ES-I3 (cell line): ENCODE data around the gene NTRK3.

Source experiments
- H3K36me3 ChIP-seq: 2 replicates; pipeline ENCODE4 v1.6.1; 2013; ENCODE audit warnings: mild to moderate bottlenecking, low read length, control low read depth, moderate library complexity; ENCODE audit not compliant: insufficient read depth
- H3K4me1 ChIP-seq: 2 replicates; pipeline ENCODE4 v1.6.1; 2013; ENCODE audit warnings: mild to moderate bottlenecking, control low read depth, low read length; ENCODE audit not compliant: insufficient read depth
- H3K9ac ChIP-seq: 2 replicates; pipeline ENCODE4 v1.6.1; 2013; ENCODE audit warnings: low read depth, mild to moderate bottlenecking, low read length, moderate library complexity
- H3K9me3 ChIP-seq: 2 replicates; pipeline ENCODE4 v1.6.1; 2013; ENCODE audit warnings: mild to moderate bottlenecking, low read length, moderate library complexity; ENCODE audit not compliant: control insufficient read depth, insufficient read depth

Gene NTRK3

DNA sequence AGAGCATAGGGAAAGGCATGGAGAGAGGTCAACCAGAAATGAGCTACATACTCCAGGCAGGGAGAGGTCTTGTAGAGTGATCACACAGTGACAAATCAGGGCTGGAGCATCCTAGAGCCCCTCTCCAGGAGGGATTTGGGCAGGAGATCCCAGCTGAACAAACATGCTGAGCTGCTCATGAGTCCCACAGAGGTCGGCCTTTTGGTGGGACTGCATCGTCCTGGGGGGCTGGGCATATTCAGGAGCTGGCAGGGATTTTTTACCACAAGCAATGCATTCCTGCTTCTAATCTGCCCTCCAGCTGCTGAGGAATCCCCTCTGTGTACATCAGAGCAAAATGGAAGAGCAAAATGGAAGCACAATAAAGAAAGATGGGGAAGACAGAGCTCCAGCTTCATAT lies 94.9 kb downstream of the NTRK3 start:
- H3K9ac ChIP-seq = no peak overlapping the region
- no peaks in the 10 kb centered on the region for H3K9me3 ChIP-seq
- no peaks in the 10 kb centered on the region for H3K36me3 ChIP-seq
- H3K4me1 ChIP-seq = no peaks in the 10 kb centered on the region

DNA sequence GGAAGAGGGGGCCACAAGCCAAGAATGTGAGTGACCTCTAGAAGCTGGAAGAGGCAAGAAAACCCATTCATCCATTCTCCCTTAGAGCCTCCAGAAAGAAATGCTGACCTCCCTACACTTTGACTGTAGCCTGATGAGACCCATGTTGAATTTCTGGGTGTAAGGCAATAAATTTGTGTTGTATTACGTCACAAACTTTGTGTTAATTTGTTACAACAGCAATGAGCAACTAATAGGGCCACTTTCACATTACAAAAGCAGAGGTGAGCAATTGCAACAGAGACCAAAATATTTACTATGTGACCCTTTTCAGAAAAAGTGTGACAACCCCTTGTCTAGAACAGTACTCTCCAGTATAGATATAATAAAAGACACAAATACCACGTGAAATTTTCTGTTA lies 101.2 kb downstream of the NTRK3 start:
- H3K9me3 ChIP-seq = no peaks in the 10 kb centered on the region
- H3K4me1 ChIP-seq = no peaks in the 10 kb centered on the region

DNA sequence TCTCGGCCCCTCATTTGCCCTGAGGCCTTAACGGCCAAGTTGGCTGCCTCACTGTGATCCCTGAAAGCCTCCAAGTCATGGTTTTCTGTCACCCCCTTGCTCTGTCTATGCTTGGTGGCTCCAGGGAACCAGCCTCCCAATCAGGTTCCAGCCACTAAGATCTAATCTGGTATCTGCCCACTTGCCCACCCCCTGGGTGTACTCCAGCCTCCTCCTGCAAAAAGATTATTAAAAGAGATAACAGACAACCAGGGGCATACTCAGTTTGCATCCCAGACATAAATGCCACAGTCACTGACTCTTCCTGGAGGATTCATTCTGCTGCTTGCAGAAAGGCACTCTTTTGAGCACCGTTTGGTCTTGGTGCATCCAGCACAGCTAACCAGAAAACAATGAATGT lies 103.9 kb downstream of the NTRK3 start:
- no peak overlapping the region for H3K9ac ChIP-seq
- H3K4me1 ChIP-seq = no peaks in the 10 kb centered on the region
- no peaks in the 10 kb centered on the region for H3K36me3 ChIP-seq
- H3K9me3 ChIP-seq = no peaks in the 10 kb centered on the region

More for the DNA sequence above, 101.2 kb downstream of the NTRK3 start:
- Histone ChIP-seq H3K36me3 (no peaks in the 10 kb centered on the region), H3K9ac (no peak overlapping the region)

DNA sequence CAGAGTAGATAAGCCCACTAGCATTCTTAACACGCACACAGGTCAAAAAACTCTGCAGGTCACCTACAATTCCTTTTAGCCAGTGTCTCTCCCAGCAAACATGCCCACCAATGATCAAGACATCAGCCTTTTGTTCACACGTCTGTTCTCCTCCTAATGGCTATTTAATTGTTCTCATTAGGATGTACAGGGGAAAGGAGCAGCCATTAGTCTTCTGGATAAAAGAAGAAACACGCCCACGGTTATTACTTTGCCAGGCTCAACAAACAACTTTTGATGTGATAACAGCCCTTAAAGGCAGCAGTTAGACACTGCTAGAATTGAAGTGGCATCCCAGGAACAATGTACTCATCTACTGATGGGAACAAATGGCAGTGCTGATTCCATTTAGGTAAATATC lies 108.8 kb downstream of the NTRK3 start:
- H3K9ac ChIP-seq = no peak overlapping the region
- H3K4me1 ChIP-seq = no peaks in the 10 kb centered on the region
- no peaks in the 10 kb centered on the region for H3K9me3 ChIP-seq
- no peaks in the 10 kb centered on the region for H3K36me3 ChIP-seq

DNA sequence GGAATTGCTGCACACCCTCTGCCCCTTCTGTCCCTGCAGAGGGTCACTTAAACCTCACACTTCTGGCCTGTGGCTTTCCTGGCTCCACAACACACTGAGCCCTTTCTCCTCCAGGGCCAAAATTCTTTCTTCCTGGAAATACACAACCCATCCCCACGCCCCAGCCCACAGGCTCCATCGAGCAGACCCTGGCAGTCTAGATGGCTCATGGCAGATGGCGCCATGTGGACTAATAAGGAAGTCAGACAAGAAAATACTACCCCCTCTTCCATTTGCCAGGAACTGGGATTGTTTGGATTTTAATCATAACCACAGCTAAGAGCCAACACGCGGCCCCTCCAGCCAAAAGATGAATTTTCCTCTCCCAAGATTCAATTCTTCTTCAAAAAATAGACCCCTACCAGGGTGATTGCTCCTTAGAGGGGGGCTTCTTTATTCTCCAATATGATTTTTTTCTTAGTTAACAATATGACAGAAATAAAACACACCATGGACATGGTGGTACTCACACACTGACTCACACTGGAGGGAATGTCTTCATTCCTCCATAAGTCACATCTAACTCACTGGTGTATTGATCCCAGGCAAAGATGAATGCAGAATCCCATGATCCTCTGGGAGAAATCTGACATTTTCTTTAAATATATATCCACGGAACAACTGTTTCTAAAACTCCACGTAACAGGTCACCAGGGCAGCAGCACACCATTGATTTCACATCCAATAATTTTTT lies 111.5 kb downstream of the NTRK3 start:
- Histone ChIP-seq H3K9ac (no peak overlapping the region), H3K9me3 (no peaks in the 10 kb centered on the region), H3K36me3 (no peaks in the 10 kb centered on the region), H3K4me1 (no peaks in the 10 kb centered on the region)

DNA sequence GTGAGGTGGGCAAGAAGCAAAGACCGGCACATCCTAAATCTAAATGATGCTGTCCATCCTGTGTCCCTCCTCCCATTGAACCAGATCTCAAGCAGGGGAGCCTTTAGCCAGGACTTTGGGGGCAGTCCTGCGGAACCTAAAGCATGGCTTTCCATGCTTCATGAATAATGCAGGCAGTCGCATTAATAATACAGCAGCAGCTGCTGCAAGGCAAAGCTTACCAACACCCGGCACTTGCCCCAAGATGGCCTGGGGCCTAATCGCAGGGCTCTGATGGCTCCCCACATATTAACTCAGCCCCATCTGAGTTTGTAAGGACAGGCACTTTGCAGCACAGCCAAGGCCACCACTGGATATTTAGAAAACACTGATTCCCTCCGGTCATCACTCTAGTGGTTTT lies 114.4 kb downstream of the NTRK3 start:
- no peak overlapping the region for H3K9ac ChIP-seq
- H3K4me1 ChIP-seq = no peaks in the 10 kb centered on the region
- no peaks in the 10 kb centered on the region for H3K36me3 ChIP-seq
- H3K9me3 ChIP-seq = no peaks in the 10 kb centered on the region

DNA sequence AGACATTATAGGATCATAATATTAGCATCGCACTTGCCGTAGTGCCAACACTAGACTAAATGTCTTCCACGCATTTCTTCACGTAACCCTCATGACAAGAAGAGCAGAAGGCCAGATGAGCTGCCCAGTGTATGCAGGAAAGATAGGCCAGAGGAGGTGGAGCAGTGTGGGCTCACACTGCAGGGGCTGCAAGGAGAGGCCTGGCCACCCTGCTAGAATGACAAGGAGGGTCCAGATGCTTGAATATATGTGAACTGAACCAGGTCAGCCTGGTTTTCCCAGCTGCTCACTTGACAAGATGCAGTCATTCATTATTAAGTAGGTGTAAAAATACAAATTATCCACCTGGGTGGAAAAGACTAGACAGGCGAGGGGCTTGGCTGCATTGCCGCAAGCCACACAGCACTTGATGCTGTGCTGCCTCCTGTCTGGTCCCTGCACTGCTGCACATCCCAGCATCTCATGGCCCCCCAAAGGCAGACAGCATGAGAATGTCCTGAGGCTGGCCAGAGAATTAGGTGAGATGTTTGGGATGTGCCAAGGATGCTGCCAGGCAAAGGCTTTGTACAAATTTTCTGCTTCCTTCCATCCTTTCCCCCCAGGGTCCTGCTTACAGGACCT lies 115.2 kb downstream of the NTRK3 start:
- Histone ChIP-seq H3K9ac (no peak overlapping the region), H3K9me3 (no peaks in the 10 kb centered on the region), H3K36me3 (no peaks in the 10 kb centered on the region), H3K4me1 (no peaks in the 10 kb centered on the region)

DNA sequence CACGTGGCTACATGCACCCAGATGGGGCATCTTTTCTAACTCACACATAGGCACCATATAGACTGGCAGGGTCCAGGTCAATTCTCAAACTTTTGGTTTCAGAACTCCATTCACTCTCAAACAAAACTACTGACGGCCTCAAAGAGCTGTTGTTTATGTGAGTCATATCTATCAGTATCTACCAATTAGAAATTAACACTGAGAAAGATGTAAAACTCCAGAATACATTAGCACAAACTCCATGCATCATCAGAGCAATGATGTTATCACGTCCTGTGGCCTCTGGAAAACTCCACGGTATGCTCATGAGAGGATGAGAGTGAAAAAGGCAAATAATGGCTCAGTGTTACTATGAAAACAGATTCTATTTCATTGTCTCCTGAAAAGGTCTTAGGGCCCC lies 116.1 kb downstream of the NTRK3 start:
- H3K4me1 ChIP-seq = no peaks in the 10 kb centered on the region
- no peak overlapping the region for H3K9ac ChIP-seq
- H3K36me3 ChIP-seq = no peaks in the 10 kb centered on the region
- no peaks in the 10 kb centered on the region for H3K9me3 ChIP-seq

DNA sequence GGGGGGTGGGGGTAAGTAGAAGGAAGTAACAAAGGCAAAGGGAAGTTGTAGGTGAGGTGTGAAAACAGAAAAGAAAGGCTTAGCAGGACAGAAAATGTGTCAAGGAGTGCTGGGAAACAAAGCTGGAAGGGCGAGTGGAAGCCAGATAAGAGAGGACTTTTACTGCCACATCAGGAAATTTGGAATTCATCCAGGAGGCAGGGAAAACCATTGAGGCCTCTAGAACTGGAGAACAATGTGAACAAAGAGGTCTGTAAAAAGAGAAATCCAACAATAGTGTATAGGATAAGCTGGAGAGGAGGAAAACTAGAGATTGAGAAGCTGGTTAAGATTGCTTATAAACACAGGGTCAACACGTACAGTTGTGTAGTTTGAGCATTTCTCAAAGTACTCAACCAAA lies 116.6 kb downstream of the NTRK3 start:
- Histone ChIP-seq H3K36me3 (no peaks in the 10 kb centered on the region), H3K9me3 (no peaks in the 10 kb centered on the region), H3K9ac (no peak overlapping the region), H3K4me1 (no peaks in the 10 kb centered on the region)

DNA sequence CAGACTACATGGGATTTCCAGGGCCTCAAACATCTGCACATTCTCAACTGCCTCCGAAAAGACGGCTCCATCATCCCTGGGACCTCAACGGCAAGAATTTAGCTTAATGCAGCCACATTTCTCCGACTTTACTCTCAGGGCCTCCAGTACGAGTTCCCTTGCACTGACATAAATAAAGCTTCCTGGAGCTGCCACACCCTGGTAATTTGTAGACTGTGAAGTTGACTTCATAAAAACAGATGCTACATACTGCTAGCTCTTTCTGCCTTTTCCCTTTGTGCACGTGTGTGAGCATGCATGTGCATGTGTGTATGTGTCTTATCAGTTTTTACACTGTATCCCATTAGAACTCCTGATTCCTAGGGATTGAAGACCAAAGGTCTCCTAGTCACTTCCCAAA lies 122.7 kb downstream of the NTRK3 start:
- no peaks in the 10 kb centered on the region for H3K4me1 ChIP-seq
- no peaks in the 10 kb centered on the region for H3K36me3 ChIP-seq
- H3K9ac ChIP-seq = no peak overlapping the region
- no peaks in the 10 kb centered on the region for H3K9me3 ChIP-seq

DNA sequence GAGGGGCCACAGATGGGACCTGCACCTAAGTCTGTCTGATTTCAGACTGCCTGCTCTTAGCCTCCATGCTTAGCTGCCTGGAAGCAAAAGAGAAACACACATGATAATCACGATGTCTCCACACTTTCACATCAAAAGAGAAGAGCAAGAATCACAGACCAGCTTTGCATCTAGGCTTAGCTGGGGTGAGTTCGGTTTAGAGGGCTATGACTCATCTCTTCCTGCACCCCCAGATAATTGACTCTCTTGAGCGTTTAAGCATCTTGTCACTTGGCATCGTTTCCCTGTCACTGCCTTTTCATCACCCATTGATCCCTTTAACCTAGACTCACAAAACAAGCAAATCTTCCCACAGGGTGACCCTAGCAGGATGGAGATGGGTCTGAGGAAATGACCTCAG lies 124.0 kb downstream of the NTRK3 start:
- no peaks in the 10 kb centered on the region for H3K4me1 ChIP-seq
- H3K9me3 ChIP-seq = no peaks in the 10 kb centered on the region
- no peaks in the 10 kb centered on the region for H3K36me3 ChIP-seq
- H3K9ac ChIP-seq = no peak overlapping the region

DNA sequence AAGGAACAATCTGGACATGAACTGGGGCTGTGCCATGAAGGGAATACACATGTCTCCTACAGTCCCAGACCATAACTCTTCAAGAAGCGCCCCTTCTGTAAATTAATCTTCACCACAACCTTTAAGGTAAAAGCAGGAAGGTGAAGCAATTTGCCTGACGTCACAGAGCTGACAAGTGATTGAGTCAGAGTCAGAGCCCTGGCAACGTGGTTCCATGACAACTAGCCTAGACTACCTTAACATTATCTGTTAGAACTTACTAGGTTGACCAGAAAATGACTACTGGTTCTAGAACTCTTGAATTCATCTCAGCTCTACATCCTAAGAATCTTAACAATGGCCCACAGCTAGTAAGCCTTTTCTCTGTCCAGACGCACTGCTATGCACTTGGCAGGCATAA lies 124.6 kb downstream of the NTRK3 start:
- H3K36me3 ChIP-seq = no peaks in the 10 kb centered on the region

DNA sequence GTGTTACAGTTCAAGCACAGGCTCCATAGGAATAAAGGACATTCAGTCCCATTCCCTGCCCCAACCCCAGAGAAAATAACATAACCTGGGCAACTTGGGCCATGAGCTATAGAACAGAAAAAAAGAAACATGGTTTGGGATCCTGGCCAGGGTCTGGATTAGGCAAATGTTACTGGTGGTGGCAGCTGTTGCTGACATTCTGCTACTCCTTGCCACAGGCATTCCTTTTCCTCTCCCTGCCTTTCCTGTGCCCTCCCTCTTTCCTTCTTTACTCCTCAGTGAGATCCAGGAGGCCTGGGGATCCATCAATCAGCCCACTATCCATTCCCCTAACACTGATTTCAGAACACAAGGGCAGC lies 129.1 kb downstream of the NTRK3 start:
- Histone ChIP-seq H3K4me1 (peaks cover 6% of the 10 kb centered on the region; the same call in 1 of the 2 replicates), H3K9me3 (no peaks in the 10 kb centered on the region; the same call in 1 of the 2 replicates), H3K9ac (no peak overlapping the region), H3K36me3 (no peaks in the 10 kb centered on the region)

More for the DNA sequence above, 124.6 kb downstream of the NTRK3 start:
- Histone ChIP-seq H3K9ac (no peak overlapping the region), H3K9me3 (no peaks in the 10 kb centered on the region), H3K4me1 (no peaks in the 10 kb centered on the region)

DNA sequence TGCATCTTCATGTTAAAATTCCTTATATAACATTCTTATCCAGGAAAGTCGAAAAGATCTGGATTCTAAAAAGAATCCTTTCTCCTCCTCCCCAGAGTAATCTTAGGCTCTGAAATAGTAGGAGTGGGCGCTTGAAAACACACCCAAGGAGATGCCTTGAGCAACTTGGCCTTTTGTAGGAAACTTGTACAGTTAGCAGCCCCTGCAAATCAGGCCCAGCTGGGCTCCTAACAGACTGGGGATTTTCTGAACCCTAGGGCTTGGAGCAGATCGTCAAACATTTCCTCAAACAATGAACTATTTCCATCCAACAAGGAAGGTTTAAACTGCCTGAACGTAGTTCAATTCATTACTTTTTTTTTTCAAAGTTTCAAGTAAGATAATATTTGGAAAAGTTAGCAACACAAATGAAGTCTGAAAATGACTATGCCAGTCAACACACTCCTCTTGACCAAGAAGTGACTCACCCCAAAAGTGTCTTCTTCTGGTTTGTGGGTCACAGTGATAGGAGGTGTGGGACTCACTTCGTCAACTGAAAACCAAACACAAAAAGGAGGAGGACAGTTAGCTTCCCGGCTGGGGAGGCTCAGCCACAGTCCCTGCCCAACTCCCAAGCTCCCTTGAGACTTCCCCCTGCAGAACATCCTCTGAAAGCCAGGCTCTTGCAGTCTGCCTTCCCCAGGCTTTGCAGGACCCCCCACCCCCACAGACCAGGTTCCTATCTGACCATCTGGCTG lies 129.7 kb downstream of the NTRK3 start:
- Histone ChIP-seq H3K4me1 (peaks cover 6% of the 10 kb centered on the region; the same call in 1 of the 2 replicates), H3K36me3 (no peaks in the 10 kb centered on the region), H3K9me3 (no peaks in the 10 kb centered on the region; the same call in 1 of the 2 replicates), H3K9ac (no peak overlapping the region)

DNA sequence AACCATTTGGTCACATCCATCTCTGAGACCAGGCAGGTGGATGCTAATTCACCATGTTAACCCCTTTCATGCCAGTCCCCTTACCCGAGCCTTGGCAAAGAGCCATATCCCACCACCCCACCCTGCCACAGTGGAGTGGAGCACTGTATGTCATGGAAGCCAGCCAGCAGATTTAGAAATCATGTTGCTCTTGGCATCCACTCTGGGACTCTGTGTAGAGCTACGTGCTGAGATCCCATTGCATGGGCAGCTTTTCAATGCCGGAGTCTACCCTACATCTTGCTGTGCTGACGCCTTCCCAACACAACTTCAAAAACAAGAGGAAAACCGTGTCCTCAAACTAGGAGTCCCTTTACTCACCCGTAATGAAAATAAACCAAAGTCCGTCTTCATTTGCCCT lies 131.0 kb downstream of the NTRK3 start:
- no peaks in the 10 kb centered on the region for H3K36me3 ChIP-seq
- H3K9me3 ChIP-seq = no peaks in the 10 kb centered on the region; the same call in 1 of the 2 replicates
- H3K9ac ChIP-seq = no peak overlapping the region
- H3K4me1 ChIP-seq = peaks cover 6% of the 10 kb centered on the region; the same call in 1 of the 2 replicates
